Stromal cell of bone marrow (primary cell): ENCODE results near the gene LNX1.

Source experiments
- DNase-seq: peaks from one replicate; pipeline ENCODE4 v3.0.0-alpha.2; 2012; ENCODE audit warnings: low read depth

Gene LNX1

DNA sequence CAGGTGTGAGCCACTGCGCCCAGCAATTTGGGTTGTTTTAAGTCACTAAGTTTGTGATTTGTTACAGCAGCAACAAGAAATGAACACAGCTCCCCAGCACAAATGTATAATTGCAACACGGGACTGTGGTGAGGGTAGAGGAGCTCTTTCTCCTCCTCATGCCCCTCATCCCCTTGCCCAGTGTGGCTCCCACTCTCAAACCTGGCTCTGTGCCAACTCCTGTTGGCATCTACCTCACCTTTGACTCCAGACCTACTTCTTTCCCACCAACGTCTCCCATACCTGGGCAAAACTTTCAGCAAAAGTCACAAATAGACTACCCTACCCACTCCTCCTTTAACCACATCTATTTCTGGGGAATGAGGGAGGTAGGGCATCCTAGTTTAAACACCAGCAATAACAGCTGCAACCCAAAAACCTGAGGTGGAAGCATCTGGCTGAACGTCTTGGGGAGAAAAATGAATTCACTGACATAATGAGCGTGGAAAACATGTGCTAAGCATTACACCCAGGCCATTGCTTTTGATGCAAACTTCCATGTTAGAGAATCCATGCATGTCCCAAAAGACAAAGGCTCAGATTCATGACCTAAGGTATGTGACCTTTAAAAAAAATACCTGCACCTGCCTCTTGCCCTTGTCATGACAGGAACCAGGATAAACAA is 19.2 kb downstream of the LNX1 start:
- no peak for DNase-seq

GRCh38 chr4:53563824-53564223 is 27.5 kb downstream of the LNX1 start:
- DNase-seq = no peak

DNA sequence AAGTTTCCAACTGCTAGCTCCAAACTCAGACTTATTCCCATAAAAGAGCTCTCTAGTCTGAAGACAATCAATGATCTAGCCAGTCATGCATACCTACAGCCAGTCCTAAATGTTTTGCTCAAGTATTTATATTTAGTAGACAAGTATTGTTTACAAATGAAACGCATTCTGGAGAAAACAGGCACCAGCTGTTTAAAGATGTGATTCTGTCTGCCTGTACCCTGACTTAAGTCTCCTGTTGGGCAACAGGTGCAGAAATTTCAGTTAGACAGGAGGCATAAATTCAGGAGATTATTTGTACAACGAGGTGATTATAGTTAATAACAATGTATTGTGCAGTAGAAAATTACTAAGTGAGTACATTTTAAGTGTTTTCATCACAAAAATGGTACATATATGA is 28.9 kb downstream of the LNX1 start:
- no peak for DNase-seq

DNA sequence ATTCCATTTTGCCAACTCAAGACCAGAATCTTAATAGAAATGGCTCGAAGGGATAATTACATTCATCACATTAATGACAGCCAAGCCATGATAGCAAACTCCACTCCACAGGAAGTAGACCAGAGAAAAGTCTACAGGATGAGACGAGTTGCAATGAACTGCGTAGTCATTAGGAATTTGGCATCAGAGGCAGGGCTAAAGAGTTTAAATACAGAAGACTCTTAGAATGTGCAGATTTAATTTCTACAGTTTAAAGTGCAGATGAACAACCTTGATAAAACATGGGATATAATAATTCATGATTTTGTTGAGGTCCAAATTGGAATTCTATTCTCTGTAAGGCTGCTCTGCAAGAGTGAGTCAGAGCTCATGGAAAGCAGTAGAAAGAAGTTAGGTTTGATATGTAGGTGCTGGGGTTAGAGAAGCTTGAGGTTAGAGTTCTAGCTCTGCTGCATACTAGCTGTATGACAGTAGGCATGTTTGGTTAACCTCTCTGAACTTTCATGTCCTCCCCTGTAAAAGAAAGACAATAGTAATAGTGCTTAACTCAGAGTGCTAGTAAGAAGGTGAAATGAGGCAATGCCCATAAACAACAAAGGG is 32.2 kb downstream of the LNX1 start:
- DNase-seq = no peak

- no peak for DNase-seq
These were observed 33.1 kb downstream of the LNX1 start for GRCh38 chr4:53558065-53558801.

- DNase-seq = no peak
These were observed 33.6 kb downstream of the LNX1 start for GRCh38 chr4:53557669-53558064.

- no peak for DNase-seq
These were observed 34.6 kb downstream of the LNX1 start for GRCh38 chr4:53556651-53557050.

- no peak for DNase-seq
These were observed 37.6 kb downstream of the LNX1 start for GRCh38 chr4:53553486-53554210.

GRCh38 chr4:53552711-53553110 is 38.6 kb downstream of the LNX1 start:
- DNase-seq = no peak

DNA sequence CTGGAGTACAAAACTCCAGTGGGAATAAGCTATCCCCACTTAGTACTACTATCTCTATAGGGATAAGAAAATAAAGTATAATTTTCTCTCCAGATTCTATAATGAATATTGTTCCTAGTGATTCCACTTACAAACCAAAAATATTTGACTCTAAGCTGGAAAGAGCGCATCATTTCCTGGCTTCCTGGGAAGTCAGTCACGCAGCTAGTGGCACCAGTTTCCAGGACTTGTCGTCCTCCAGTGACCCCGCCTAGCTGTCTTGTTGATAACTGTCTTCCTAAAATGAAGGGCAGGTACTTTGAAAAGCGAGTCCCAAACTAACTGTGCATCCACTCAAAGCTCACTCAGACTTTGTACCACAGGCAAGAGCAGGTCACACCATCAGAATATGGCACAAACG is 39.3 kb downstream of the LNX1 start:
- DNase-seq = no peak

- DNase-seq = no peak
These were observed 39.9 kb downstream of the LNX1 start for GRCh38 chr4:53551281-53551864.

- DNase-seq = no peak
These were observed 42.6 kb downstream of the LNX1 start for GRCh38 chr4:53548662-53549061.

- DNase-seq = peak; percentile 55
These were observed 43.3 kb downstream of the LNX1 start for GRCh38 chr4:53547983-53548382.

GRCh38 chr4:53545942-53546581 is 45.2 kb downstream of the LNX1 start:
- DNase-seq = peak; percentile 24

DNA sequence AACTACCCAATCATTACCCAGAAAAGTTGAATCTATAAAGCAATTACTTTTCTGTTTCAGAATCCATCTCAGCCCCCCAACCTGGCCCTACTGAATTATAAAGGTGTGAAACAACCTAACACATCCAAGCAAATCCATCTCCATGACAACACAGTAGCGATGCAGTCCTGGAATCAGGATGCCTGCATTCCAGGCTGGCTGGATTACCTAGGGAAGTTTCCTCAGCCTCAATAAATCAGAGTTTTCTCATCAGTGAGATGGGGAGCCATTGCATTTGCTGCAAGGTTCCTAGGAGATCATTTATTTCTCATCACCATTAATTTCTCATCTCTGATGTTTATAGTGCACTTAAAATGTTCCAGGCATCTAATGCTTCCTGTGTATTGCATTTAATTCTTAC is 46.0 kb downstream of the LNX1 start:
- DNase-seq = no peak

DNA sequence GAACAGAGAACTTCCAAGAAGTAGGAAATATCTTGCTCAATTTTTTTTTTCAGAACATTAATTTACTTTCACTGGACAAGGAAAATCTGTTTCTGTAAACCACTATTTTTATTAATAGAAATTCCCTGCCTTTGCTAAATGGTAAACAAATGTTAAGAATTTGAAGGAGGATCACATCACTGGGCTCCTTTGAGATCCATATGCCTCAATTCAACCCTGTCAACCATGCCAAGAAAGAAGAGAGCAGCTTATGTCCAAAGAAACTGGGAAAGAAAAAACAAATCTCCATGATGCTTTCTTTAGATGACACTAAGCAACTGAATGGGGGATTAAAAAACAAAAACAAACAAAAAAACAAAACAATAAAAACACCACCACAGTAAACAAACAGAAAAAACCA is 47.7 kb downstream of the LNX1 start:
- DNase-seq = no peak

DNA sequence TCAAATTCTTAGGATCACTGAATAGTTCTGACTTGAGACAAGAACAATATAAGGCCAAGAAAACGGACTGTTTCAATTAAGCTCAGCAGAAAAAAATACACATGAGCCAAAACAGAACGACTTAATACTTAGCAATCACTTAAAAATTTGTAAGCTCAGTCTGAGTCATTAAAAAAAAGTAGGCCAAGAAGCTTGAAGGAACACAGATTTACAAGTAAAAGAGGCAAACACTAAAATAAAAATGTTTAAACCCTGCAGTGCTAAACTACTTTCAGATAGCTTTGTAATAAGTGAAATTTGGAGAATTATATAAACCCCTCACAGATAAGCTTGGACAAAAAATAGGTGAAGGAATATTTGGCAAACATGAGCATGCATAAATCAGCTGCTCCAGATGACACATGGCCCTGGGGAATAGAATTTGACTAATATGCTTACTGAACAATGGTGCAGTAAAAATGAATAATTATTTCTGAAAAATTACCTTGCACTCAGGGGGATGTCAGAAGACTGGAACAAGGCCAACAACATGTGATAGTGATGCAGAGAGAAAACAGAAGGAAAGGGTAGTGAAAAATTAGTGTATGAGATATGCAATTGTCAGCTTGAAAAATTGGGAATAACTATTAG is 49.6 kb downstream of the LNX1 start:
- DNase-seq = peak; percentile 92

- no peak for DNase-seq
These were observed 52.5 kb downstream of the LNX1 start for GRCh38 chr4:53538756-53539155.

DNA sequence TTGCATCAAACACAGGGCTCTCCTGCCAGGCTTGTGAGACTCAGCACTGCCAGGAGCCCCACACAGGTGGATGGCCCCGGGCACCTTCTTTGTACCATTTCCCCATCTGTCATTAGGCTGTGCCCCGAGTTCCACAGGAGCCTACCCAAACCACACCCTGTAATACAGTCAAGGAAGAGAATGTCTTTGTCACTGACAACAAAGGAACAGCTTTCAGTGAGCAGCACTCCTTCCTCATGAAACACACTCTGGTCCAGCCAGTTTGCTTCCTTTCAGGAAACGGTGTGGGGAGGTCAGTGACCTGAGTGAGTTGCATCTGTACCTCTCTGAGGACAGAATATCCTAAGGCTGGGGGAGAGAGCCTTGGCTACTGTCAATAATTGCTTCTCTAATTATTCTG is 53.7 kb downstream of the LNX1 start:
- DNase-seq = no peak

DNA sequence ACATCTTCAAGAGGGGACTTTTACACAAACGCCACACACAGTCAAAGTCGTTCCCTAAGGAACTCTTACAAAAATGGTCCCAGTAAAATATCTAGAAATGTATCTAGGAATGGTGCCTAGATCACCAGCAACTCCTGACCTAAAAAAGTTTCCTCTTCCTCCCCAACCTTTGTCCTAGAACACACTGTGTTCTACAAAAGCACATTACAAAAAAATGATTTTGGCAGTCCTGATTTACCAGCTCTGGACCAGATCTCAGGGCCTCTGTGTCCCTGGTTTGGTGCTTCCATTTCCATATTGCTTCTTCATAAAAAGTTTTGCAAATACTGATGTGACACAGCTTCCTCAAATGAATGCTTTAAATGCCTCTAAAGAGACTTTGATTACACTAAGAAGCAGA is 55.0 kb downstream of the LNX1 start:
- no peak for DNase-seq

DNA sequence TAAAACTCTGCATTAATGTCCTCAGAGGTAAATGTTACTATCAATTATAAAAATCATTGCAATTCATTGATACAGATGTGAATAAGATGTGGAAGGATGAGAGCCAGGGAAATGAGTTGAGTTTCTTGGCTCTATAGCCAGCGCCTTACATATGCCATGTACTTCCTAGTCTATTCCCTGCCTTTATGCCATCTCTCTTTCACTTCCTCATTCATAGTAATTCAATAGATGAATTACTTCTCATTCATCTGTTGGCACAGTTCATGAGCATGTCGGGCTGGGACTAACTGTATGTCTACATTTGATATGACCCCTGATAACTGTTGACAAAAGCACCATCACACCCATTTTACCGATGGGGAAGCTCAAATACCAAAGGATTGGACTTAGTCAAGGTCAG is 55.7 kb downstream of the LNX1 start:
- DNase-seq = no peak

- DNase-seq = no peak
These were observed 56.6 kb downstream of the LNX1 start for GRCh38 chr4:53534684-53535083.
